Neural cell (in vitro differentiated cells): ENCODE results near the gene KIRREL3. TPM values are rescaled to one million over a fixed set of nuclear protein-coding genes. Genes with fewer than 3 reads are reported as not detected.

Experiments
- H2AFZ ChIP-seq: fragments of 200-600, 300-800 bp; sonication (generic), shearing (Covaris generic); 2 replicates; pipeline ENCODE4 v1.6.0; 2014; ENCODE audit warnings: low read depth, mild to moderate bottlenecking, antibody characterized with exemption, low read length, moderate library complexity
- H3F3A ChIP-seq: fragments of 200-600 bp; shearing (Covaris generic); 2 replicates; pipeline ENCODE4 v1.6.1; 2016; ENCODE audit warnings: mild to moderate bottlenecking, moderate library complexity, mixed read lengths, antibody characterized with exemption, low read length; ENCODE audit not compliant: insufficient read depth, poor library complexity, severe bottlenecking
- H3K27ac ChIP-seq: fragments of 200-600, 300-800 bp; sonication (generic), shearing (Covaris generic); 2 replicates; pipeline ENCODE4 v1.5.1; 2014; ENCODE audit warnings: mild to moderate bottlenecking, low read length, moderate library complexity
- H3K27me3 ChIP-seq: fragments of 300-800, 200-600 bp; sonication (generic), shearing (Covaris generic); 2 replicates; pipeline ENCODE4 v1.6.0; 2014; ENCODE audit warnings: mild to moderate bottlenecking, low read depth, low read length, moderate library complexity; ENCODE audit not compliant: insufficient read depth
- H3K36me3 ChIP-seq: fragments of 300-800, 200-600 bp; sonication (generic), shearing (Covaris generic); 2 replicates; pipeline ENCODE4 v1.5.1; 2014; ENCODE audit warnings: mild to moderate bottlenecking, antibody characterized with exemption, low read length, moderate library complexity; ENCODE audit not compliant: insufficient read depth
- H3K4me2 ChIP-seq: fragments of 300-800, 200-600 bp; sonication (generic), shearing (Covaris generic); 2 replicates; pipeline ENCODE4 v1.6.0; 2014; ENCODE audit warnings: mild to moderate bottlenecking, low read length
- H3K4me3 ChIP-seq: fragments of 300-800, 200-600 bp; sonication (generic), shearing (Covaris generic); 2 replicates; pipeline ENCODE4 v1.5.1; 2014; ENCODE audit warnings: mild to moderate bottlenecking, low read length, moderate library complexity
- H3K79me2 ChIP-seq: fragments of 200-600 bp; shearing (Covaris generic); replicated peaks from 2 replicates; pipeline ENCODE4 v1.6.0; 2014; ENCODE audit warnings: mild to moderate bottlenecking, low read length, moderate library complexity; ENCODE audit not compliant: insufficient read depth
- H3K9ac ChIP-seq: fragments of 300-800, 200-600 bp; sonication (generic), shearing (Covaris generic); 2 replicates; pipeline ENCODE4 v1.6.1; 2016; ENCODE audit warnings: mild to moderate bottlenecking, low read length, mixed read lengths
- H3K9me2 ChIP-seq: fragments of 200-600 bp; shearing (Covaris generic); 2 replicates; pipeline ENCODE4 v1.6.1; 2016; ENCODE audit warnings: mild to moderate bottlenecking, low read length, mixed read lengths; ENCODE audit not compliant: insufficient read depth
- H3K9me3 ChIP-seq: fragments of 200-600, 300-800 bp; sonication (generic), shearing (Covaris generic); 2 replicates; pipeline ENCODE4 v1.6.1; 2016; ENCODE audit warnings: mild to moderate bottlenecking, mixed run types, low read length, moderate library complexity, mixed read lengths
- H4K20me1 ChIP-seq: fragments of 200-600 bp; shearing (Covaris generic); 2 replicates; pipeline ENCODE4 v1.6.1; 2016; ENCODE audit warnings: mild to moderate bottlenecking, mixed run types; ENCODE audit not compliant: insufficient read depth
- CTCF ChIP-seq: fragments of 450-650 bp; IDR thresholded peaks from 2 replicates; pipeline ENCODE4 v1.5.1; 2014; ENCODE audit warnings: antibody characterized with exemption, mild to moderate bottlenecking, moderate library complexity; ENCODE audit not compliant: poor library complexity, severe bottlenecking
- EP300 ChIP-seq: fragments of 450-650 bp; conservative IDR thresholded peaks from 2 replicates; pipeline ENCODE4 v1.6.1; 2014; ENCODE audit warnings: antibody characterized with exemption, mild to moderate bottlenecking, moderate library complexity; ENCODE audit not compliant: poor library complexity, severe bottlenecking
- EZH2 ChIP-seq: fragments of 200-600, 300-800 bp; shearing (Covaris generic), sonication (generic); IDR thresholded peaks from 2 replicates; pipeline ENCODE4 v1.6.1; 2014; ENCODE audit warnings: antibody characterized with exemption, low read length, borderline replicate concordance, mild to moderate bottlenecking; ENCODE audit not compliant: insufficient read depth, poor library complexity, severe bottlenecking
- MXI1 ChIP-seq: fragments of 450-650 bp; conservative IDR thresholded peaks from 2 replicates; pipeline ENCODE4 v1.6.1; 2014; ENCODE audit warnings: antibody characterized with exemption, mild to moderate bottlenecking; ENCODE audit not compliant: poor library complexity, severe bottlenecking
- POLR2AphosphoS5 ChIP-seq: IDR thresholded peaks from 2 replicates; pipeline ENCODE4 v1.6.1; 2012
- RAD21 ChIP-seq: fragments of 450-650 bp; conservative IDR thresholded peaks from 2 replicates; pipeline ENCODE4 v1.6.1; 2014; ENCODE audit warnings: antibody characterized with exemption, mild to moderate bottlenecking, moderate library complexity
- REST ChIP-seq: IDR thresholded peaks from 2 replicates; pipeline ENCODE4 v1.6.1; 2012; ENCODE audit warnings: borderline replicate concordance
- SMC3 ChIP-seq: fragments of 450-650 bp; conservative IDR thresholded peaks from 2 replicates; pipeline ENCODE4 v1.6.1; 2014; ENCODE audit warnings: antibody characterized with exemption, mild to moderate bottlenecking, moderate library complexity; ENCODE audit not compliant: poor library complexity
- TAF1 ChIP-seq: IDR thresholded peaks from 2 replicates; pipeline ENCODE4 v1.6.1; 2012; ENCODE audit warnings: low read depth
- polyA plus RNA-seq: library from polyadenylated mRNA; depleted of rRNA; stranded (reverse); fragments of >200 nt; gene quantifications from 2 replicates; pipeline ENCODE4 v1.2.3, GENCODE V29; 2014

Gene KIRREL3
- polyA plus RNA-seq, 1 donor from 2014 or later: 23.8 TPM

- no peak overlapping the region for H3K9ac ChIP-seq
- H4K20me1 ChIP-seq: no peaks in the 10 kb centered on the region
- H3K4me2 ChIP-seq: no peak overlapping the region
- H3K27me3 ChIP-seq: no peaks in the 10 kb centered on the region
- no peak for TF ChIP-seq REST
- TF ChIP-seq SMC3: no peak
- TF ChIP-seq EZH2: no peak
- no peak for TF ChIP-seq RAD21
- TF ChIP-seq CTCF: no peak
- no peak for TF ChIP-seq POLR2AphosphoS5
- TF ChIP-seq EP300: no peak
- TF ChIP-seq TAF1: no peak
- no peak for TF ChIP-seq MXI1
- no peaks in the 10 kb centered on the region for H3K79me2 ChIP-seq
- H3K9me2 ChIP-seq: no peaks in the 10 kb centered on the region
- H3K9me3 ChIP-seq: no peaks in the 10 kb centered on the region
- no peak overlapping the region for H2AFZ ChIP-seq
- H3F3A ChIP-seq: no peaks in the 10 kb centered on the region
- H3K4me3 ChIP-seq: no peak overlapping the region
- H3K27ac ChIP-seq: no peak overlapping the region
- H3K36me3 ChIP-seq: no peaks in the 10 kb centered on the region
Measured at GRCh38 chr11:126507646-126508045, 492.9 kb downstream of the KIRREL3 start.

GRCh38 chr11:126506789-126507188 is 493.8 kb downstream of the KIRREL3 start:
- H3K36me3 ChIP-seq: no peaks in the 10 kb centered on the region

More at GRCh38 chr11:126506789-126507188, 493.8 kb downstream of the KIRREL3 start:
- H3K4me3 ChIP-seq: no peak overlapping the region
- H3K79me2 ChIP-seq: no peaks in the 10 kb centered on the region
- H4K20me1 ChIP-seq: no peaks in the 10 kb centered on the region
- H3K9me2 ChIP-seq: no peaks in the 10 kb centered on the region
- no peak overlapping the region for H3K27ac ChIP-seq
- H3K9ac ChIP-seq: no peak overlapping the region
- H3F3A ChIP-seq: no peaks in the 10 kb centered on the region
- TF ChIP-seq SMC3 (no peak), EP300 (no peak), EZH2 (no peak), REST (no peak), MXI1 (no peak), RAD21 (no peak), POLR2AphosphoS5 (no peak), TAF1 (no peak), CTCF (no peak)
- no peak overlapping the region for H2AFZ ChIP-seq
- no peaks in the 10 kb centered on the region for H3K27me3 ChIP-seq
- H3K4me2 ChIP-seq: no peak overlapping the region
- no peaks in the 10 kb centered on the region for H3K9me3 ChIP-seq
